Measurements from ENCODE around the gene ASB1. TPM values are rescaled to one million over a fixed set of nuclear protein-coding genes. Genes with fewer than 3 reads are reported as not detected.

Gene ASB1
- polyA plus RNA-seq, 3 donors = 27.3 to 33.2 (median 29.0) TPM

- no peak for DNase-seq (ENCODE audit: low read depth in 3 of 3, low spot score in 2 of 3)
These were observed 4.4 kb upstream of the ASB1 start for GRCh38 chr2:238422285-238422684.

DNA sequence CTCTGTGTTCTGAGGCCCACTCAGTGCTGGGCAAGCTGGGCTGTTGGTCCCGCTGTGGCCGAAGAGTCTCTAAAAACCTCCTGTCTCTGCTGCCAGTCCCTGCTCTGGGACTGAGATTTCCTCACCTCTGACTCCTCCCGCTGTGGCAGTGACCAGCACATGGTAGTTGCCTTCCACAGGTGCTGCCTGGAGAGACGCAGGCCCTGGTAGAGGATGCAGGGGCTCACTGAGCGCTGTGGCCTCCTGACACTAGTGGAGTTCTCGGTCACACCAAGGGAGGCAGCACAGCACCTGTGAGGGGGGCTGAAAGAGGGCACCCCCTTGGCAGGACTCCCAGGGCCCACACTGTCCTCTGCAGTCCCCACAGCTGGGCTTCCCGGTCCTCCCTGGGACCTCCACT is 3.8 kb upstream of the ASB1 start:
- DNase-seq (ENCODE audit: low read depth in 3 of 3, low spot score in 2 of 3) = no peak

GRCh38 chr2:238423561-238424312 is 3.0 kb upstream of the ASB1 start:
- DNase-seq (ENCODE audit: low read depth in 3 of 3, low spot score in 2 of 3) = no peak

- no peak for DNase-seq (ENCODE audit: low read depth in 3 of 3, low spot score in 2 of 3)
These were observed 2.4 kb upstream of the ASB1 start for GRCh38 chr2:238424313-238424700.

GRCh38 chr2:238425505-238425978 is 1.2 kb upstream of the ASB1 start:
- no peak for DNase-seq (ENCODE audit: low read depth in 3 of 3, low spot score in 2 of 3)

- DNase-seq (ENCODE audit: low read depth in 3 of 3, low spot score in 2 of 3) = no peak
These were observed 654 bp upstream of the ASB1 start for GRCh38 chr2:238425979-238426567.

DNA sequence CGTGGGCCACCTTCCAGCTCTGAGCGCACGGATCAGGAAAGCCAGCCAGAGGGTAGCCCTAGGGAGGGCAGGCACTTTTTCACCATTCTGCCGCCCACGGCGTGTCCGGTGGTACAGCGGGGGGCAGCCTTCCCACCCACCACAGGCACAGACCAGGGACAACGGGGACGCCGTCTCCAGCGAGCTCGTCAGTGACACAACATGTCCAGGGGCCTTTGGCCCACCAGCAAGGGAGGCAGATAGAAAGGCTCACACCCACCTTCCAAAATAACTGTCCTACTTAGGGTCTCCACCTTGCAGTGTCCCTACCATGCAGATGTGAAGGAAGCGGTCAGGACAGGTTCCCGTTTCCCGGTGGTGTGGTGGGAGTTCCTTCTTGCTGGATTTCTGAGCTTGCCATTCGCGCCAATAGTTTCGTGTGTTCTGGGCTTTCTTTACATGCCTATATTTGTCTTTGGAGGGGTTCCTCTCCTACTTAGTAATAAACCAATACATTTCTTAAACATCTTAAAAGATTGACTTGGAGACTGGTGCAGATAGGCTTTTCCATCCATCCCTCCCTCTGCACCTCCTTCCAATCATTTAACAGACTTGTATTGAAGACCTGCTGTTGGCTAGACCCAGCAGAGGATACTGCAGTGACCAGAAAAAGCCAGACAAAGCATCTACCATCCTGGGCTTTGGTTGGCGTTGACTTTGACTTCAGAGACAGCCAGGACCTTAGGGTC is 872 bp downstream of the ASB1 start:
- DNase-seq (ENCODE audit: low read depth in 3 of 3, low spot score in 2 of 3) = no peak

GRCh38 chr2:238428866-238429265 is 2.1 kb downstream of the ASB1 start:
- no peak for DNase-seq (ENCODE audit: low read depth in 3 of 3, low spot score in 2 of 3)

- no peak for DNase-seq (ENCODE audit: low read depth in 3 of 3, low spot score in 2 of 3)
These were observed 4.1 kb downstream of the ASB1 start for GRCh38 chr2:238430781-238431180.

DNA sequence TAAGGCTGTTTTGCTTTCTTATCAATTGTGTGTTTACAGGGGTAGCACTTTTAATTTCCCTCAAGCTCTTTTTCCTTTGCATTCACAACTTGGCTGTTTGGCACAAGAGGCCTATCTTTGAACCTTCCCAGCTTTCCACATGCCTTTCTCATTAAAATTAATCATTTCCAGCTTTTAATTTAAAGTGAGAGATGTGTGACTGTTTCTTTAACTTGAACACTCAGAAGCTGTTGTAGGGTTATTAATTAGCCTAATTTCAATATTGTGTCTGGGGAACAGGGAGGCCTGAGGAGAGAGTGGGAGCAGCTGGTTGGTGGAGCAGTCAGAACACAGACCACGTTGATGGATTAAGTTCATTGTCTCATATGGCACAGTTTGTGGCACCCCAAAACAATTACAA is 4.7 kb downstream of the ASB1 start:
- no peak for DNase-seq (ENCODE audit: low read depth in 3 of 3, low spot score in 2 of 3)

DNA sequence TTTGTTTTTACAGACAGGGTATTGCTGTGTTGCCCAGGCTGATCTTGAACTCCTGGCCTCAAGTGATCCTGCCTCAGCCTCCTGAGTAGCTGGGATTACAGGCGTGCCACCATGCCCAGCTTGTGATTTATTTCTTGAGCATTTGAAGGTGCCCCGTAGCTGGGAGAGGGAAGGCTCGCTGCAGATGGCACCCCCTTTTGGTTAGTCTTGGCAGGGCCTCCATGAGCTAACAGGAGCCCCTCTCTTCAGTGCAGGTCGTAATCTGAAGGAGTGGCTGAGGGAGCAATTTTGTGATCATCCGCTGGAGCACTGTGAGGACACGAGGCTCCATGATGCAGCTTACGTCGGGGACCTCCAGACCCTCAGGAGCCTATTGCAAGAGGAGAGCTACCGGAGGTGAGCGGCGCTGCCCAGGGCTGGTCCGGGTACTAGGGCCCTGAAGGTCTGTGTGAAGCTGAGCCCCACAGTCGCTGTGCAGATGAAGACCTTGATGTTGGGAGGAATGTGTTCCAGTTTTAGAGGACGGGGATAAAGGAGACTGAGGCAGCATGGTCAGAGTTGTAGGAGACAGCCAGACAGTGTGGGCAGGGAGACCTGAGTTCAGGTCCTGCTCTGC is 6.7 kb downstream of the ASB1 start:
- DNase-seq (ENCODE audit: low read depth in 3 of 3, low spot score in 2 of 3) = no peak

GRCh38 chr2:238433941-238434845 is 7.5 kb downstream of the ASB1 start:
- DNase-seq (ENCODE audit: low read depth in 3 of 3, low spot score in 2 of 3) = no peak

GRCh38 chr2:238434846-238435751 is 8.4 kb downstream of the ASB1 start:
- no peak for DNase-seq (ENCODE audit: low read depth in 3 of 3, low spot score in 2 of 3)

- DNase-seq (ENCODE audit: low read depth in 3 of 3, low spot score in 2 of 3) = no peak
These were observed 9.0 kb downstream of the ASB1 start for GRCh38 chr2:238435752-238436096.

GRCh38 chr2:238438856-238439849 is 12.4 kb downstream of the ASB1 start:
- no peak for DNase-seq (ENCODE audit: low read depth in 3 of 3, low spot score in 2 of 3)

DNA sequence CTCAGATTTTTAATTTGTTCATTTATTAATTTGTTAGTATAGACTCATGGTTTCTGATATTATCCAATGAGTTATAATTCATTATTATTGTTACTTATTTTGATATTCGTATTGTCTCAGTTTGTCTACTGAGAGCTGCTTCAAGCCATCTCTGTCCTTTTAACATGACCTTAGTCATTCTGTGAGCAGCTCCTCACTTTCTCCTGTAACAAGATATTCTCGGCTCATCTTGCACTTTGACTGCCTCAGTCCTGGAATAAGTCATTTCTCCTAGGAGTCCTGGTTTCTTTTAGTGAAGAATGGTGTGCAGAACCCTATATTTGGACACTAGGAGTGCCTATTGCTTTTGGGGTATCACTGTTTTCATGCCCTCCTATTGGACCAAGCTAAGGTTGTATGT is 13.2 kb downstream of the ASB1 start:
- no peak for DNase-seq (ENCODE audit: low read depth in 3 of 3, low spot score in 2 of 3)

GRCh38 chr2:238440331-238440730 is 13.6 kb downstream of the ASB1 start:
- DNase-seq (ENCODE audit: low read depth in 3 of 3, low spot score in 2 of 3) = no peak

- DNase-seq (ENCODE audit: low read depth in 3 of 3, low spot score in 2 of 3) = no peak
These were observed 14.0 kb downstream of the ASB1 start for GRCh38 chr2:238440767-238441166.
